SK-N-SH (cell line): ENCODE results near the gene CCL2.

Source experiments
- CTCF ChIP-seq: fragments of 200-600 bp; sonication (generic); IDR thresholded peaks from 2 replicates; pipeline ENCODE4 v1.6.1; 2017; ENCODE audit warnings: antibody characterized with exemption, mild to moderate bottlenecking, moderate library complexity
- EP300 ChIP-seq, 2 experiments: IDR thresholded peaks; 2 replicates each; pipeline versions ENCODE4 v1.4.0 to v1.6.1; 2012; ENCODE audit warnings: borderline replicate concordance in 1 of 2, low read depth in 1 of 2, low read length in 1 of 2
- EZH2phosphoT487 ChIP-seq: fragments of 200-600 bp; sonication (generic); IDR thresholded peaks from 2 replicates; pipeline ENCODE4 v1.6.1; 2017; ENCODE audit warnings: low read depth, mixed run types, mild to moderate bottlenecking, antibody characterized with exemption, moderate library complexity, borderline replicate concordance
- FOSL2 ChIP-seq: IDR thresholded peaks from 2 replicates; pipeline ENCODE4 v1.4.0; 2012; ENCODE audit warnings: low read depth, mild to moderate bottlenecking, moderate library complexity, borderline replicate concordance
- MAX ChIP-seq: IDR thresholded peaks from 2 replicates; pipeline ENCODE4 v1.4.0; 2012; ENCODE audit warnings: low read depth
- NRF1 ChIP-seq: IDR thresholded peaks from 2 replicates; pipeline ENCODE4 v1.6.1; 2012; ENCODE audit warnings: low read depth, mild to moderate bottlenecking, low read length
- PBX3 ChIP-seq: IDR thresholded peaks from 2 replicates; pipeline ENCODE4; 2012
- RAD21 ChIP-seq: IDR thresholded peaks from 2 replicates; pipeline ENCODE4 v1.6.1; 2012; ENCODE audit warnings: mild to moderate bottlenecking, low read length
- RCOR1 ChIP-seq: fragments of 150-350 bp; IDR thresholded peaks from 2 replicates; pipeline ENCODE4 v1.6.1; 2017; ENCODE audit warnings: antibody characterized with exemption, low read length
- REST ChIP-seq: IDR thresholded peaks from 2 replicates; pipeline ENCODE4 v1.6.1; 2012; ENCODE audit warnings: mild to moderate bottlenecking, low read depth, low read length, moderate library complexity
- RFX5 ChIP-seq: IDR thresholded peaks from 2 replicates; pipeline ENCODE4 v1.6.1; 2012; ENCODE audit warnings: mild to moderate bottlenecking, improper control_type of control experiment, low read length
- USF2 ChIP-seq: fragments of 150-350 bp; IDR thresholded peaks from 2 replicates; pipeline ENCODE4 v1.6.1; 2017; ENCODE audit warnings: antibody characterized with exemption, low read length, low read depth, borderline replicate concordance
- ZBTB33 ChIP-seq: IDR thresholded peaks from 2 replicates; pipeline ENCODE4 v1.4.0; 2012; ENCODE audit warnings: low read depth, borderline replicate concordance

- TF ChIP-seq MAX (no peak), EZH2phosphoT487 (no peak), REST (no peak), CTCF (no peak), RCOR1 (no peak), FOSL2 (no peak), PBX3 (no peak), RAD21 (no peak), NRF1 (no peak), RFX5 (no peak), EP300 (IDR thresholded peaks at IDR 0.05; ENCODE audit: borderline replicate concordance in 1 of 2, low read depth in 1 of 2, low read length in 1 of 2) (no peak), ZBTB33 (no peak), USF2 (no peak)
Measured at GRCh38 chr17:34227707-34228106, 27.4 kb upstream of the CCL2 start.
